ENCODE data around the gene HTRA2.

HTRA2 gene

DNA sequence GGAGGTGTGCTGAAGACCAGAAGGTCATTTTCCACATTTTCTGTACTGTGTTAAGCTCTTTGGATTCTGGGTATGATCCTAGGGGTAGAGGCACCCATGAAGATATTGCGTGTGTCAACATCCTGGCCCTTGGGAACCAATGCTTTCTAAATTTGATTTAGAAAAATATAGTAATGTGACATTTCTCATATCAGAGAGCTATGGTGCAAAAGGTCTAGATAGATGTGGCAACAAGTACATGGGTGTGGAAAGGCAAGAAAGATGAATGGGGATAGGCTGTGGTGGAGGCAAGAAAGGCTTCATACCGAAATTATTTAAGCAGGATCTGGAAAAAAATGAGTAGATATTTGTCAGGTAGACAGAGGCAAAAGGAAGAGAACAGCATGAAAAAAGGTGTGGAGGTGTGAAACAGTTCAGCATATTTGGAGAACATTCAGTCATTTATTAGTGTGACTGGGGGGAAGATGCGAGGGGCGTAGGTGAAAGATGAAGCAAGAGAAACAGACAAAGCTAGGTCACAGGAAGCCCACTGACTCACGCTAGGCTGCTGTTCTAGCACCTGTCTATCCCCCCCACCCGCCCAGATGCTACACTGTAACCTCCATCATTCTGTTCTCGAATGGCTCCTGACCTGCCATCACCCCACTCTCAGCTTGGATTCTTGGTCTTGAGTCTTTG lies 36.5 kb downstream of the HTRA2 start:
- DNase-seq, result no peak

DNA sequence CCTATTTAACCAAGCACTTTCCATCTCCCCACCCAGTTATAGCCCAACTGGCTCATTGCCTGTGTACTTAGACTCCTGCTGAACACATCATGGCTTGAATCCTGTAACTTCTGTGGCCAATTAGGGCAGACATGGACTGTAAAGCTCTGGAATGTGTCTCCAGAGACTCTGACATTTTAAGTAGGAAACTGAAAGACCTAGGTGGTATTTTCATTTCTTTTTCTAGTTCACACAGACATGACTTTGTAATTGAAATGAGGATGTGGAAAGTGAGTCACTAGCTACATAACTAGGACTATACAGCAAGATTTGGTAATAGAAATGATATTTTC lies 37.0 kb downstream of the HTRA2 start:
- no peak for DNase-seq

DNA sequence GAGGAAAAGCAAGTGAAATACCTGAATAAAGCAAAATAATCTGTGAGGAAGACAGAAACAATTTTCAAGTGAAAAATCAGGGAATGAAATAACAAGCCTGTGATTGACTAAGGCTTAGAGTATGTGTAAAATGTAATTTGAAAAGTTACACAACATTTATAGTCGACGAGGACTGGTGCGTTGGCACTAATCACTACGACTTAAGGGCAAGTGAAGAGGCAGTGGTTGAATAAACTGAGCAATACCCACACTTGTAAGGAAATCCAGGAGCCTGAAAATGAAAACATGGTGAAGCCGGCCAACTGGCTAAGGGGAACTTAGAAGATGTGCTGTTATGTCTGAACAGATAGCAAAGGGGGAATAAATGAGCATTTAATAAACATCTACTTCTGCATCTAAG lies 38.1 kb downstream of the HTRA2 start:
- no peak for DNase-seq

DNA sequence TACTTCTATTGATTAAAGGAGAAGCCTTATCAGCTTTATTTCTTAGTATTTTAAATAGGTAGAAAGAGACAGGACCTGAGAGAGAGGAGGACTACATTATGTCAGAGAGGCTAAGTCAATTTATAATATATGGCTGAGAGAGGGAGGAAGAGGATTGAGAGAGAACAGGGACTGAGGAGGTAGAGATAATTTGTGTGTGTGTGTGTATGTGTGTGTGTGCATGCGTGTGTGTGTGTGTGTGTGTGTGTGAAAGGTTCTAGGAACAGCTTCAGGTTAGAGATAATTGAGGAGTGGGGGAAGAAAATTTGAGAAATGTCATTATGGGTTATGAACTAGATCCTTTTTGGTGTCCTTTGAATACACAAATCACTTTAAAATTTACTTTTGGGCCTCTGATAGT lies 40.0 kb downstream of the HTRA2 start:
- DNase-seq, result no peak

DNA sequence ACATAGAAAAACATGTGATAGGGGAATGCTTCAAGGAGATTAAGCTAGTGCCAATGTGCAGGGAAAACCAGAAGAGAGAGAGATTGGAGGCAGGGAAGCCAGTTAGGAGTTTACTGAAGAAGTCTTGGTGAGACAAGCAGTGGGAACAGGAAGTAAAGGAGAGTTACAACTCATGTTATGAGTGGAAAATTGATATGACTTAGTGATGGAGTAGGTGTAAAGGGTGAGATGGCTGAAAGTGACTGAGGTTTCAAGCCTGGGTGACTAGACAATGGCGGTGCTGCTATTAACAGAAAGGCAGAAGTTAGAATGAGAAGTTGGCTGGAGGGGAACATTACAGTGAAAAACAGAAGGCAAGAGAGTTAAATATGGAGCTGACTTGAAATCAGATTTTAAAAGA lies 41.3 kb downstream of the HTRA2 start:
- DNase-seq, result no peak

DNA sequence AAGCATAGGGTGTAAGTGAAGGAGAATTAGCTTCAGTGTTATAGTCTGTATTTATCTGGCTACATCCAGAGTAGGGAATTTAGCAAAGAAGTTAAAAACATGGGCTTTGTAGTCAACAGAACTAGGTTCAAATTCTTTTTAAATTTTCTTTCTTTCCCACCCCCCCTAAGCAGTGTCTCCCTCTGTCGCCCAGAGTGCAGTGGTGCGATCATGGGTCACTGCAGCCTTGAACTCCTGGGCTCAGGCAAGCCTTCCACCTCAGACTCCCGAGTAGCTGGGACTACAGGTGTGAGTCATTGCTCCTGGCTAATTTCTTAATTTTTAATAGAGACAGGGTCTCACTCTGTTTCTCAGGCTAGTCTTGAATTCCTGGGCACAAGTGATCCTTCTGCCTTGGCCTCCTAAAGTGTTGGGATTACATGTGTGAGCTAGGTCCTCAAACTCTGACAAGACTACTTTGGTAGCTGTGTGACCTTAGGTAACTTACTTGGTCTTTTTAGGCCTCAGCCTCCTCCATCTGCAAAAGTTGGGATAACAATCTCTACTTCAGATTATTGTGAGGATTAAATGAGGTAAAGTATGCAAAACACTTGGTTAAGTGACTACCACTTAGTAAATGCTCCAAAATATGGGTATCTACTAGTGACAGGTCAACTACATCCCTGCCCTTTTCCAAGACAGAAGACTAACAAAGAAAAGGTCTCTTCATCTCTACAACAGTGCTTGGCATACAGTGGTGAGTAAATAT lies 42.6 kb downstream of the HTRA2 start:
- no peak for DNase-seq

DNA sequence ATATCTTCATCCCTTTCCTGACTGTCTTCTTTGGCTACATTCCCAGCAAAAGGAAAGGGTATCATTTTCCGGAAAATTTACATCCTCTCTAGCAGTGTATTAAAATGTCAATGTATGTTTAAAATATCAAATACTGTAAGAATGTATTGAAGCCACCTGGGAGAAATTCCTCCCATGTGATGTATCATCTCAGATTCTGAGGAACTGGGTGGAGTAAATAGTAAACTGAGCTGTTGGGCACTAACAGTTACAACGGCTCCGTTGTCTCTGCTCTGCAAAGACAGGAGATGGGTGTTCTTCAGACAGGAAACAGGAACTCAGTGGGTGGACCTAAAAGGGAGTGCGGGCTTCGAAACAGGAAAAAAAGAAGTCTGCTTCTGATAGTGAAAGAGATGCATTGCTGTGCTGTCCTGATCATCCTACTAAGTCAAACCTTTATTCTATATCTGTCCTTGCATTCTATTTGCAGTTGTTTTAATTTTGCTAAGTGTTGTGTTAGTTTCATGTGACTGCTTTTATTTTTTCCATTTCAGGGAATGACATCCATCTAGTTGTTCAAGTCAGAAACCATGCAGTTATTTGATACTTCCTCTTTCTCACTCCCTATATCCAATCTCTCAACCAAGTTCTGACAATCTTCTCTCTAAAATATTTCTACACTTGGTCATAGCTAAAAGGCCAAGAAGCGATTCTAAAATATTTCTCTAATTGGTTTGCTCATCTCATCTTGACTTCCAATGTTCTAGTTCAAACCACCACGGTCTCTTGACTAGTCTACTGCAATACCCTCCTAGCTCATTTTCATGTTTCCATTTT lies 44.2 kb downstream of the HTRA2 start:
- DNase-seq, result no peak

DNA sequence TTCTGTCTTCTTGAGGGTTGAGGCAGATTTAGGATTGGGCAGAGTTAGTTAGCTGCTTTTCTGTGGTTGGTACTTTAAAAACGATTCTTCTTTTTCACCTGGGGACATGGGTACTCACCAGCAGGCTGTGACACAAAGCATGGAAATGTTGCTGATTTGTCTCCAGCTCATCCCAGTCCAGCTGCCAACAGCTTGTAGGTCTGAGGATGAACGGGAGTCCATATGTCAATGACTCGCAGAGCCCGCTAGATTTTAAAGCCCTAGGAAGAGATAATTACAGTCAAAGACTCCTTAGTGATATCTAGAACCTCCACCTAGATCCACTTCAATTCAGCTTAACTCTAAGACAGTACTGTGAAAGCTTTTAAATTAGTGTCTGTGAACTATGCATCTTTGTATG lies 45.6 kb downstream of the HTRA2 start:
- no peak for DNase-seq

DNA sequence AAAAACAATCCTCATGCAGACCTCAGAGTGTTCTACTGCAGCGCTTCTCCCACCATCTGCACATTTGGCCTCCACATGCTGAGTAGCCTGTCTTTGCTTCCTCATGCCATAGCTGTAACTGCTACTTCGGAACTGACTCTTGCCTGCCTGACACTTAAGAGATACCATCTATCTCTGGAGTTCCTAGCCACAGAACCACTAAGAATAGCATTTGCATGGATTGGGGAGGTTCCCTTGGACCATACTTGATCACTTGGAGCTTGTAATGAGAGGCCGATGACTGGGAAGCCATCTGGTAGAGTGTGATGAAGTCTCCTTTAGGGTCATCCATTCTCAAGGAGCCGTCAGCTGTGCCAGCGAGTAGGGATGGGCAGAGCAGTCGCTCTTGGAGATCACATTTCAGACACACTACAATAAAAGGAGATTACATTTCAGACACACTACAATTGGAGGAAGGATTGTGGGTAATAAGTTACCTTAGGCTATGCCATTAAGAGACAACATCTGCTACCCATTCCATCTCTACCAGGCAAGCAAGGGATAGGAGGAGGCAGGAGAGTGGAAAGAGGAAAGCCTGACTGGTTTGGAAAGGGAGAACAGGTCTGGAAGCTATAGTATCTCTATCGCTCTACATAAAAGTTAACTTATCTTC lies 46.6 kb downstream of the HTRA2 start:
- no peak for DNase-seq

DNA sequence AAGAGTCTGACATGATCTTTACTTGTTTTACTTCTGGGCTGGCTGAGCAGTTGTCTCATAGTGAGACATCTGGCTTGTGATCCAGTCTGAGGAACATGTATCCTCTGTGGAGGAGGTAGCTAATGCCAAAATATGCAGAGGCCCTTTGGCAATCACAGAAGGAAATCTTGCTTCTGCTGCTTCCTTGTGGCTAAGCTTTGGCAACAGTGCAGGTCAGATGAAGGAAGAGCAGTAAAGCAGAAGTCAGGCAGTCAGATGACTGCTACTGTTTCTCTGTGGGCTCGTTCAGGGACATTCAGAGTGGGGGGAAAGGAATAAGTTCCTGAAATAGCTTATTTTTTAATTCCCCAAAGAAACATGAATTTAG lies 47.1 kb downstream of the HTRA2 start:
- DNase-seq, result no peak

DNA sequence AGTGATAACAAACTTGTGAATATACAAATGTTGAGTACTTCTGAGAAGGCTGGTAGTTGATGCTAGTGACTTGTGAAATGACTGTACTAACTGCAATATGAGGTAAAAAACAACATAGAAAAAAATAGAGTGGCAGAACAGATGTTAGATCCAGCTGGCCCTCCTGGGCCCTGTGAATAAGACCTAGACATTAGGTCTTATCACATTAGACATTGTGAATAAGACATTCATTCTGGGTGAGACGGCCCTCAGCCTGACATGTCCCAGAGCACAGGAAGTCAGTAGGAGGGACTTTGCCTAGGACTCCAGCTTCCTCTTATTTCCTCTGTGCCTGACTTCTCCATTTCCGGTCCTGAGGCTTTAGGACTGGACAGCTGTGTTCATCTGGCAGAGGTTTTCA lies 47.7 kb downstream of the HTRA2 start:
- DNase-seq, result no peak

DNA sequence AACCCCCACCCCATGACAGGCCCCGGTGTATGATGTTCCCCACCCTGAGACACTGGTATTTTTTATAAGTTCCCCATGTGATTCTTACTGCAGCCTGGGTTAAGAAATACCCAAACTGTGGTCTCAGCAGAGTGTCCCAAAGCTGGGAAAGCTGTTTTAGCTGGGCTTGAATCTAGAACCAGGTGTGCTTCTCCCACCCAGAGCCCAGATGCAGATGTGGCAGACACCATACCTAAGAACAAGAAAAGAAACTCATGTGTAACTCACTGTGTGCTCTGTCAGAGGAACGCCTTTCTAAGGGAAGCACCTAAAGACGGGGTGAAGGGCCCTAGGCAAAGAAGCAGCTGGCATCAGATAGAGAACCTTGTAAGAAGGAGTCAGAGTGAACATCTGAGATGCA lies 48.7 kb downstream of the HTRA2 start:
- DNase-seq, result no peak

DNA sequence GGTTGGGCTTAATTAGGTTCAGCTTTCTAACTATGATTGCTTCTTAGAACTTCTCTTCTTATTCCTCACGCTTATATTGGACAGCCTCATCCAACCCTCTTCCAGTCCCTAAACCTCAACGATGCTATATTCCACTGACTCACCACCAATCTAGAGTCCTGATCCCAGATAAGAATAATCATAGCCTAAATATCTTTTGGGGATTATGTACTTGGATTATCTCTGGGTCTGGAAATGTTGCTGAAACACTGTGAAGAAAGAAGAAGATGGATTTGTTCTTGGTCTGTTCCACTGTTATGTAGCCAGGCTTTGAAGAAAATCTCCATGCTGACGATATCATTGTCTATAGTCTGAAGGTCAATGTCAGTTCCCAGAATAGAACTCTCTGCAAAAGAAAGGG lies 51.7 kb downstream of the HTRA2 start:
- no peak for DNase-seq

DNA sequence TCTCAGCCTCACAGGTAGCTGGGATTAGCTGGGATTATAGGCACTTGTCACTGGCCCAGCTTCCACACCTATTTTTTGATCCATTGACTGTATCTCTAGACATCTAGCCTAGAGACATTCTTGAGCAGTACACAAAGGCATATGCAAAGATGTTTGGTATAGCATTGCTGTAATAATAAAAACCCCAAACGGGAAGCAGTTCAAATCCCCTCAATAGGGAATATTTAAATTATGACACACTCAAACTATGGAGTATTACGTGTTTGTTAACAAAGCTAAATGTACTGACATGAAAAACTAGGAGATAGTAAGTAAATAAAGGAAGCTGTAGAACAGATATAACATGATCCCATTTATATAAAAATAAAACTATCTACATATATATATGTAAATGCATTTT lies 52.5 kb downstream of the HTRA2 start:
- no peak for DNase-seq

Data from right forelimb (tissue), 1 donor.